Brain microvascular endothelial cell (primary cell): ENCODE measurements around the gene KIF21A.

Experiments used
- DNase-seq: peaks from one replicate; pipeline ENCODE4 v3.0.0-alpha.2; 2020
- H3K27ac ChIP-seq: fragments of 250-450 bp; sonication (Bioruptor Pico); 2 replicates; pipeline ENCODE4 v1.5.1; 2020; ENCODE audit warnings: mild to moderate bottlenecking, moderate library complexity
- H3K27me3 ChIP-seq: fragments of 250-450 bp; sonication (Bioruptor Pico); replicated peaks from 2 replicates; pipeline ENCODE4 v1.5.1; 2020; ENCODE audit warnings: mild to moderate bottlenecking
- H3K36me3 ChIP-seq: fragments of 250-450 bp; sonication (Bioruptor Pico); replicated peaks from 2 replicates; pipeline ENCODE4 v1.5.1; 2020; ENCODE audit warnings: mild to moderate bottlenecking
- H3K4me3 ChIP-seq: 2 replicates; pipeline ENCODE4 v1.5.1; 2011; ENCODE audit warnings: low read depth, mild to moderate bottlenecking, control low read depth, low read length, moderate library complexity
- in situ Hi-C: cut with HindIII; loops from 2 replicates; pipeline ENCODE4 v1.10.0; 2017; ENCODE audit warnings: low sequenced_read_pairs, low pct_ligation_motif_present
- TF ChIP-seq, protein P1 (sequence below): IDR thresholded peaks from 2 replicates; pipeline ENCODE4 v1.5.1; 2011; ENCODE audit warnings: low read depth, mild to moderate bottlenecking, moderate library complexity, low read length, control low read depth, inconsistent platforms; ENCODE audit errors: missing control alignments

KIF21A gene

DNA sequence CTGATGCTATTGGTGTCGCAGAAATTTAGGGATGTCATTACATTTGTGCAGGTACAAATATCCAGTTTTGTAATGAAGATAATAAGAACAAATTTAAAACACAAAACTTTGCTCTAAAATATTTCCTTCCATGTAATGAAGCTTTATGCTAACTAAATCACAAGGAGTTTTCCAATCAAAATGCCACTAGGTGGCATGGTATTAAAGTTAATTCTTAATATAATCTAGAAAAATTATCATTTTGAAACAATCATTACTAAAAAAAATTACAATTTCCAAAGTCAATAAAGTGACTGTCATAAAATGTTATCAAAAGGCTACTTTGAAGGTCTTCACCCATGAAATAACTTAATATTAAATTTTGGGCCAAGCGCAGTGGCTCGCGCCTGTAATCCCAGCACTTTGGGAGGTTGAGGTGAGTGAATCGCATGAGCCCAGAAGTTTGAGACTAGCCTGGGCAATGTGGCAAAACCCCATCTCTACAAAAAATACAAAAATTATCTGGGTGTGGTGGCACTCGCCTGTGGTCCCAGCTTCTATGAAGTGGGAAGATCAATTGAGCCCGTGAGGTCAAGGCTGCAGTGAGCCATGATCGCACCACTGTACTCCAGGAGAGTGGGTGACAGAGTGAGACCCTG lies 77.4 kb downstream of the KIF21A start:
- Histone ChIP-seq H3K27ac (no peak overlapping the region), H3K27me3 (no peaks in the 10 kb centered on the region), H3K36me3 (no peaks in the 10 kb centered on the region), H3K4me3 (no peak overlapping the region)
- TF ChIP-seq, protein P1, sequence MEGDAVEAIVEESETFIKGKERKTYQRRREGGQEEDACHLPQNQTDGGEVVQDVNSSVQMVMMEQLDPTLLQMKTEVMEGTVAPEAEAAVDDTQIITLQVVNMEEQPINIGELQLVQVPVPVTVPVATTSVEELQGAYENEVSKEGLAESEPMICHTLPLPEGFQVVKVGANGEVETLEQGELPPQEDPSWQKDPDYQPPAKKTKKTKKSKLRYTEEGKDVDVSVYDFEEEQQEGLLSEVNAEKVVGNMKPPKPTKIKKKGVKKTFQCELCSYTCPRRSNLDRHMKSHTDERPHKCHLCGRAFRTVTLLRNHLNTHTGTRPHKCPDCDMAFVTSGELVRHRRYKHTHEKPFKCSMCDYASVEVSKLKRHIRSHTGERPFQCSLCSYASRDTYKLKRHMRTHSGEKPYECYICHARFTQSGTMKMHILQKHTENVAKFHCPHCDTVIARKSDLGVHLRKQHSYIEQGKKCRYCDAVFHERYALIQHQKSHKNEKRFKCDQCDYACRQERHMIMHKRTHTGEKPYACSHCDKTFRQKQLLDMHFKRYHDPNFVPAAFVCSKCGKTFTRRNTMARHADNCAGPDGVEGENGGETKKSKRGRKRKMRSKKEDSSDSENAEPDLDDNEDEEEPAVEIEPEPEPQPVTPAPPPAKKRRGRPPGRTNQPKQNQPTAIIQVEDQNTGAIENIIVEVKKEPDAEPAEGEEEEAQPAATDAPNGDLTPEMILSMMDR: no peak
- no peak for DNase-seq
- in situ Hi-C loops: no loop called here

DNA sequence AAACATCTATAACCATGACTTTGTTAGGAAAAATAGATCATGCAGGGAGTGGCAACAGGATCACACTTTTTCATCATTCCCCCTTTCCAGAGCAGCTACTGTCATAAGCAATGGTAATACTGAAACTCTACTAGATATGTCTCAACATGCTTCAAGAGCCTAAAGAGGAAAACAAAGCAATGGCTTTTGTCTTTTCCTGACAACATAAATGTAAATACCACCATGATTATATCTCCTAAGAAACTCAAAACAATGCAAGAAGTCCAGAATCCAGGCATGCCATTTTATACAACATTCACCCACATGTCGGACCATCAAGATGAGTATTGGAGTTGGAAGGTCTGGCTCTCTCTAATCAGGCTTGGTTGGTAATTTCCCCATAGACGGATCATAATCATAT lies 78.7 kb downstream of the KIF21A start:
- Histone ChIP-seq H3K27me3 (no peaks in the 10 kb centered on the region), H3K27ac (no peak overlapping the region), H3K4me3 (no peak overlapping the region), H3K36me3 (no peaks in the 10 kb centered on the region)
- in situ Hi-C loops: no loop called here
- TF ChIP-seq, protein P1: no peak
- no peak for DNase-seq

DNA sequence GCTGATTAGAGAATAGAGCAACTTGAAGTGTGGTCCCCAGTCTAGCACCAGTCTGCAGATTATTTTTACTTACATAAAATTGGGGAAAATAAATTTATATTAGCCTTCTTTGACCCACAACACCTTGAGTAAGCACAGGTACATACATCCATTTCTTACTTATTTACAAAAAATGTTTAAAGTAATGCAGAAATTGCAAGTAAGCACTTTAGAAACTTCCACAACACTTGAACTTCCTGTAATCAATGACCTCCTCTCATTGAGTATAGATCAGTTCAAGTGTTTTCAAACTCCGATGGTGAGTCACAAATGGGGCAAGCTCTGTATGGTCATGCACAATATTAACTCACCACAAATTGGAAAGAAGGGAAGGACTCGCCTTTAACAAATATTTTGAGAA lies 83.3 kb downstream of the KIF21A start:
- TF ChIP-seq, protein P1: no peak
- in situ Hi-C loops: no loop called here
- H3K27me3 ChIP-seq: no peaks in the 10 kb centered on the region
- no peak overlapping the region for H3K4me3 ChIP-seq
- no peak for DNase-seq
- H3K27ac ChIP-seq: no peak overlapping the region
- no peaks in the 10 kb centered on the region for H3K36me3 ChIP-seq

DNA sequence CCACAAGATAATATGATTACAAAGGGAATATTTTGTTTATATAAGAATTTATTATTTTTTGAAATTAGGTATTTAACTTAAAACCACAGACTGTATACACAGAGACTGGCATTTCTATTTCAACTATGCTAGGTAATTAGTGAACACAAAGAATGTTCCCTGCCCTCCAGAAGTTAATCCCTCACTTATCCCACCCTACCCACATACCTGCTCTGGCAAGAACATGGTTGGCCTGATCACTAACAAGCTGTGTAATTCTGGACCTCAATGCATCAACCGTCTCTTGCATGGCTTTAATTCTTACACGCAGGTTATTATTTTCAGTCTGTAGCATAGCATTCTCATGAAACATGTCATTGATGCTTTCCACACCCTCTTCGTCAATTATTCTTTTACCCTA lies 85.9 kb downstream of the KIF21A start:
- TF ChIP-seq, protein P1: no peak
- Histone ChIP-seq H3K27me3 (no peaks in the 10 kb centered on the region), H3K4me3 (no peak overlapping the region), H3K27ac (no peak overlapping the region), H3K36me3 (no peaks in the 10 kb centered on the region)
- no peak for DNase-seq
- in situ Hi-C loops: no loop called here

DNA sequence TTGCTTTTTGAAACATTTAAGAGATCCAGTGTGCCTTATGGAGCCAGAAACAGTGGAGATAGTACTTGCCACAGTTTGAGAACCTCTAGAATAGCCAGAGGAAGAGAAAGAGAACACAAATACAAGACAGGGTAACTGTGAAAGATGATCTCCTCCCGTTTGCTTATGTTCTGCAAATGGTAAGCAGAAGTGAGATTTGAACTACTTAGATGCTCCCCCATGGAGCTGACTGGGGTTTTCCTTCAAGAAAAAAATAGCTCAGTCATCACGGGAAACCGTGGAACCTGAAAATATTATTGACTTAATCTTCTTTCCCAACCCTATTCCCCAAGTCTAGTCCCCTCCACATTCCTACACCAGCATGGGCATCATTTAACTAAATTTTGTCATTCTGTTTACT lies 87.1 kb downstream of the KIF21A start:
- H3K4me3 ChIP-seq: no peak overlapping the region
- H3K27me3 ChIP-seq: no peaks in the 10 kb centered on the region
- DNase-seq: no peak
- TF ChIP-seq, protein P1: no peak
- in situ Hi-C loops: no loop called here
- no peak overlapping the region for H3K27ac ChIP-seq
- H3K36me3 ChIP-seq: no peaks in the 10 kb centered on the region

DNA sequence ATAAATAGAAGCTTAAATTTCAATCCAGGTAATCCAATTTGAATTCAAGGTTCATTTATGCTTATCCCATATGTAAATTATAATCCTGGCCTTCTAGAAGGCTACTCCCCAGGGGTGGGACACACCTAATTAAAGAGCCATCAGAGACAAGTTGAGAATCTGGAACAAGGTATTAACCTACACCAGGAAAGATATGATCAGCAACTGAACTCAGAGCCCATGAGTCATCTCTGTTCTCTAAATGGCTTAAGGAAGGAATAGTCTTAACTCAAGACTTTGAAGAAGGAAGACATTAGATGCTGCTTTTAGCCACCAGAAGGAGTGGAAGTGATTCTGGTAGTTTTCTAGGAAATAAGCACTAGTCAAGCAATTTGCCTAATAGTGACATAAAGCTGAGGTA lies 88.0 kb downstream of the KIF21A start:
- in situ Hi-C loops: no loop called here
- Histone ChIP-seq H3K4me3 (no peak overlapping the region), H3K27ac (no peak overlapping the region), H3K27me3 (no peaks in the 10 kb centered on the region), H3K36me3 (no peaks in the 10 kb centered on the region)
- TF ChIP-seq, protein P1: no peak
- no peak for DNase-seq
